Suppressor macrophage (primary cell): ENCODE data around the gene SMIM21.
A peak's percentile ranks its signal among the peaks of the same experiment; 100 is the strongest.

ENCODE experiments used
- DNase-seq, 4 experiments: peaks; one replicate each; pipeline ENCODE4 v3.0.0-alpha.2; 2020 to 2022

SMIM21 gene

GRCh38 chr18:75375341-75375740, 52.2 kb downstream of the SMIM21 start:
- DNase-seq = no peak

GRCh38 chr18:75374466-75374865, 53.0 kb downstream of the SMIM21 start:
- DNase-seq = no peak

GRCh38 chr18:75369026-75369721, 58.3 kb downstream of the SMIM21 start:
- DNase-seq = no peak

- no peak for DNase-seq
These were observed 61.7 kb downstream of the SMIM21 start for GRCh38 chr18:75365837-75366236.

- no peak for DNase-seq
These were observed 62.3 kb downstream of the SMIM21 start for GRCh38 chr18:75365254-75365629.

- DNase-seq = peak; percentile 78 to 92 (median 82)
These were observed 62.8 kb downstream of the SMIM21 start for GRCh38 chr18:75364512-75365253.

- no peak for DNase-seq
These were observed 63.9 kb downstream of the SMIM21 start for GRCh38 chr18:75363446-75364225.

GRCh38 chr18:75362435-75362834, 65.1 kb downstream of the SMIM21 start:
- DNase-seq = no peak

GRCh38 chr18:75360941-75361340, 66.6 kb downstream of the SMIM21 start:
- no peak for DNase-seq

GRCh38 chr18:75360215-75360614, 67.3 kb downstream of the SMIM21 start:
- DNase-seq = no peak
